ENCODE measurements around the gene ABCA1.
"Not testable (repeated sequence)": the region's sequence is repeated elsewhere in the genome, so short reads cannot be mapped to it uniquely, and the experiment has no call there.

The ABCA1 gene

DNA sequence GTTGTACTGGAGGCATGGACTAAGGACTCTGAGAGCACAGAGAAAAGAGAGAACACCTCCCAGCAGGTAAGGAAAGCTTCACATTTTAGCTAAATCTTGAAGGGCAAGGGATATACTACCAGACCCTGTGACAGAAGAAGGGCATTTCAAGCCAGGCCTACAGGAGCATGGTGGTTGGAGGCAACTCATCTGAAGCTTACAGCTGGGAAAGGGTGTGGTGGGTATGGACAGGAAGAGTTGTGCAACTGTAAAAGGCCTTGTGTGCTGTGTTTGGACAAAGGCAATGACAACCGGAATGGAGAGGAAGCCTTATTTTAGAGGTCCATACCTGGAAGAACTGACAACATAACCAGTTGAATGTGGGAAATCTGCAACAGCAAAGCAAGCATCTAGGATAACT is 132.9 kb downstream of the ABCA1 start:
- no peak for DNase-seq (ENCODE audit: low read depth)

DNA sequence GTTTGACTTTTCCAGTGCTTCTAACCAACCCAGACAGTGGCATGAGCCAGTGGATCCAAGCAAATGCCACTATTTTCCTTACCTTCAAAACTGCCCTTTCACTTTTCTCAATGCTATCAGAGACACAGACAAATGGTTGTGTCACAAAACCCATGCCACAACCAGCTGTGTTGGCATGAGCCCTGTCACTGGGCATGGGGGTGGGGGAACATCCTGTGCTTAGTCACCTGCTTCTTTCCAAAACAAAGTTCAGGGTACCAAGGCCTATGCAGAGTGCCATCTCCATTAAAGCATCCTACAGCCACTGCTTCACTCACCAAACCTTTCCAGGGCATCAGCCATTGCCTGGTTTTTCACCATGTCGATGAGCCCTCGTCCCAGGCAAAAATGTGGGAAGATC is 133.9 kb downstream of the ABCA1 start:
- DNase-seq (ENCODE audit: low read depth) = no peak

DNA sequence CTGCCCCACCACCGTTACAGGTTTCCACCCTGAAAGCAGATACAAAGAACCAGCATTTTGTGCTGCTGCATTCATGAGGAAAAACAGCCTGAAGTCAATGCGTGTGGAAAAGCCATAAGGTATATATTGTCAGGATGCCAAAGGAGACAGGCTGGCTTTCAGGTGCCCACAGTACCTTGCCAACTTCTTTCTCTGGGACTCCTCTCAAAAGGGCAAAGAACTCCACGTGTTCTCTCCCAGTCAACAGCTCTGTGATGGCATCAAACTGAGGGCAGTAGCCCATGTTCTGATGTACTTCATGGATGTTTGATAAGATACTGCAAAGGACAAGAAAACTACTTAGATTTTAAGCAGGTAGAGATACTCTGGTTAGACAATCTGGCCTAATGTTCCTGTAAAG is 139.7 kb downstream of the ABCA1 start:
- DNase-seq (ENCODE audit: low read depth) = no peak

DNA sequence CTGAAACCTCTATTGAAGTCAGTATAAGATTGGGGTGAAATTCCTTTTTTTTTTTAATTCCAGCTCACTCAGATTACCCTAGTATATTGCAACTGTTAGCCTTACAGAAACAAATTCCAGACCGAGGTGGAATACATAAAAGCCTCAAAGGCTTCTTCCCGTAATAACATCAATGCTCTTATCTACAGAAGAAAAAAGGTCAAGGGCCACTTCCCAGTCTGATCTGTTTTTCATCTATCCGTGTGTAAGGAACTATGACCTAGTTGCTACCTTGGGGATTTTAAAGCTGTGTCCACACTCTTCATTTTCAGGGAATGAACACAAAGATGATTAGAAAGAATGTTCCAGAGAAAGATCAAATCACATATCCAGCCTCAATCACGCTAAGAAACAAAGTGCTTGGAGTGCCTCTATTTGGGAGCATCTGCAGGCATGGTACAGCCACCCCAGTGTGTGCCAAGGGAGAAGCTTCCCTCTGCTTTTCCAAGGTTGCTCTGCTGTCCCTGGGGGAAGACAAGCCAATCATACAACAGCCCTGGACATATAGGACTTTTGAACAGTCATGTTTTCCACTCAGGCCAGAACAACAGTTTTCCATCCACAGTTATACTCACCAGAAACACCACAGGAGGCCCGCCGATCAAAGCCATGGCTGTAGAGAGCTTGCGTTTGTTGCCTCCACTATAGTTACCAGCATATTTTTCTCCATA is 140.5 kb downstream of the ABCA1 start:
- no peak for DNase-seq (ENCODE audit: low read depth)

DNA sequence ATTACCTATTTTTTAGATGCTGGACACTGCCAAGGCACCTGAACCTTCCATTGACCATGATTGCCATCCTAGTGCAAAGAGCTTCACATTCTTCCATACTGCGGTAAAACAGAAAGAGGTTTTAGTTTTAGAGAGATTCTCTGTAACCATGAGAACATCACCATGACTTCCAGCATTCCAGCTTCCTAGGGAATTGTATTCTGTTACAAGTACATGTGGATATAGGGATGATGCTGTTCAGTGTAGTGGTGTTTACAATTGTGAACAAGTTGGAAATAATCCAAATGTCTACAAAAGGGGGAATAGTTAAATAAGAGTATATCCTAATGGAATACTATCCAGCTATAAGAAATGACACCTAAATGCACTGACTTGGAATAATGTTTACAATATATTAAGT is 141.7 kb downstream of the ABCA1 start:
- DNase-seq (ENCODE audit: low read depth) = no peak

DNA sequence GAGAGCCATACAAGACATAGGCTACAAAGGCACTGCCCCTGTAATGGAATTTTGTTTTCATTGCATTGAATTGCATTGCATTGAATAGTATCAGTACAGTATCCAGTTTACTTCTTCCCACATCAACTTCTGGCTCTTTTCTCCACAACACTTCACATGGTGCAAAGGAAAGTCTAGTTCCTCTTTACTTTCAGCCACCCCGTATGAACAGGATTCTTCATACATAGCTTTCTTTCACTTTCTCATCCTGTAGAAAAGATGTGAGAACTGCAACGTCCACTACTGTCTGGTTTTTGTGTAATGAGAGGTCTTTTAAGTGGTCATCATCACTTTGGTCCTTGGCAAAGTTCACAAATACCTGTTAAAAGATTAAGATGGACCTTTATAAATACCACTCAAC is 143.9 kb downstream of the ABCA1 start:
- no peak for DNase-seq (ENCODE audit: low read depth)

DNA sequence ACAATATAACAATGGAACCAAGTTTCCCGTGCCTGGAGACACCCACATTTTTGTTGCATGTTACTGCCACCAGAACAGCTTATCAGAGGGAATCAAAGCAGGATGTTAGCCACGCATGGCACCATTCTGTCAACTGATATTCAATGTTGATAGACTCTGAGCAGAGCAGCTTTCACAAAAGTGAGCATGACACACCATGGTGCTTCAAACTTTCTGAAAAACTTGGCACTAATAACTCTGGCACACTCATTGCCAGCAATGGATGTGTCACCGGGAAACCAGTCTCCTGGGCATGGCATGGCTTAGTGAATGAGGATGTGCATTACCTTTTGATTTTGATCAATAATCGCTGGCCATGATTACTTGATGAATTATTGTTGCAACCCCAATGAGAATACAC is 144.4 kb downstream of the ABCA1 start:
- no peak for DNase-seq (ENCODE audit: low read depth)

DNA sequence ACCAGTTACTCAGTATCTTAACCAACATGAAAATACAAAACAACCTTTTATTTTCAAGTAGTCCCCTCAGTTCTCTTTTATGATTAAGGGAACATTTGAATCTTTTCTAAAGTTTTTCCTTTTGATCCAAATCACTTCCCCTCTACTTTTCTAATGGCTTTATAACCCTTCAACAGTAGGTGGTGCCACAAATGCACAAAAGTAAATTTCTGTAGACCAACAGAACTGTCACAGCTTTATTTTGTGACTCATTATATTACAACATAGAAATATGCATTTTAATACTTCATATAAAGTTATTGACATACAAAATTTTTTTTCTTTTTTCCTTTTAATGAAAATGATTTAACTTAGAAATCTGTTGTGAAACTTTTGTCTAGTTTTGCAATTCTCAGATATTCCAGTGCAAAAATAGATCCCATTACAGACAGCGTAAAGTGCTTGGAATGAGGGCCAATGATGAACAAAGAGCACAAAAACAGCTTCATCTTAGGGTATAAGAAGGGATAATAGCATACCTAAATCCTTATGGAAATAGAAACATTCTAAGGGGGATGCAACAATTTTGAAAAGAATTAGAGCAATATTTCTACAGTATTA is 147.1 kb downstream of the ABCA1 start:
- DNase-seq (ENCODE audit: low read depth) = peak; percentile 49

DNA sequence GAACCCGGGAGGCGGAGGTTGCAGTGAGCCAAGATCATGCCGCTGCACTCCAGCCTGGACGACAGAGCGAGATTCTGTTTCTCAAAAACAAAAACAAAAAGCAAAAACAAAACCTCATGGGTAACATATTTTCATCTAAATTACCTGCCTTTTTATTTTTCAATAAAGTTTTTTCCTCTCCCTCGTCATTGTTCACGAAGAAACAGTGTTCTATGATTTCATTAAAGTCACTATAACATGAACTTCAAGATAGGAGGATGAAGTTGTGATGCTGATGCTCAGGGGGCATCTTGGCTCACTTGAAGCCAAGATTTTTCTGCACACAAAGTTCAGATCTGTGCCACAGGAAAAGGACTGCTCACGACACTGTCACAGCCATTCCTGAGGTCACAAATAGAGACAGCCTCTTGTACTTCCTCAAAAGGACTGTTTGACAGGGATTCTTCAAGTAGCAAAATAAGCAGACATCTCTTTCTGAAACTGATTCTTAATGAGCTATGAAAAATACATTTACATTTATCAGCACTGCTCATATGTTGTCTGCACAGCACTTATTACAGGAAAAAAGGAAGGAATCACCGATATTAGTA is 147.9 kb downstream of the ABCA1 start:
- DNase-seq (ENCODE audit: low read depth) = no peak

DNA sequence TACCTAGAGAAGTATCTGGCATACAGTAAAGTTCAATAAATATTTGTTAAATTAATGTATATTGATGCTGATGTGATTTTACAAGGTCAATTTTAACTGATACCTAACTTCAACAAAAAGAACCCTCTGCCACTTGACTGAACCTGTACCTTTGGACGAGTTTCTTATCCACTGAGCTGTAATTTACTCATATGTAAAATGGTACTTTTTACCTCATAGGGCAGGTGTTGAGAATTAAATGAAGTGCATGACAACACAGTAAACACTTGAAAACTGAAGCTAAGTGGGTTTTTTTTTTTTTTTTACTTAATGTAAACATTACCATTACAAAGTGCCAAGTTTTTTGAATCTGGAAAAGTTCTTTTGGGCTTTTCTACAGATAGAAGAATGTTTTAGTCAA is 148.6 kb downstream of the ABCA1 start:
- no peak for DNase-seq (ENCODE audit: low read depth)

DNA sequence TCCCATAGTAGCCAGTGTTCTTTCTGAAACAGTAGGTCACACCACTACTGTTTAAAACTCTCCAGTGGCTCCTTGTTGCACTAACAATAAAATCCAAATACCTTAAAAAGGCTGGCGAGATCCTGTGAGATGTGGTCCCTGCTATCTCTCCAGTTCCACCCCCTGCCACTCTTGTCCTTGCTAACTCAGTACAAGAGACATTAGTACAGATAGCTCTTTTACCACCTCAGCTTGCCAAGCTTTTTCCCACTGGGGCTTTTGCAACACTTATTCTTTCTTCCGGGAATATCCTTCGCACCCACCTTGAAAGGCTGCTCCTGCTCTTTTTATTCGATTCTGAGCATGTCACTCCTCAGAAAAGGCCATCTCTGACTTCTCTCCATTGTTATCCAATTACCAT is 149.2 kb downstream of the ABCA1 start:
- DNase-seq (ENCODE audit: low read depth) = no peak

DNA sequence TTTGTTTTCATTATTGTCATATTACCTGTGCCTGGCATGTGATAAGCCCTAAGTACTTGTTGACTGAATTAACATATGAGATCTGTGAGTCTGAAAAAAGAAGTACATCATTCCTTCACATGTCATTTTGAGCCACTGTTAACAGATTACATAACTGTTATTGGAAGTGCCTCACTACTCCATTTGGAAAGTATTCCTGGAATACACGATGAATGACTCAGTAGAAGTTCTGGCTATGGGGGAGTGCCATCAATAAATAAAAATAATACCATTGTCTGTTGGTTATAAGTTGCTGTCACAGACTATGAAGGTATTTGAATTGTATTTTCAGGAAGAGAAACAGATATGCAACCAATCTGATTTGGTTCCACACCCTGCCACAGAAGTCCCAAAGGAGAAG is 151.2 kb downstream of the ABCA1 start:
- peak; percentile 51 for DNase-seq (ENCODE audit: low read depth)

DNA sequence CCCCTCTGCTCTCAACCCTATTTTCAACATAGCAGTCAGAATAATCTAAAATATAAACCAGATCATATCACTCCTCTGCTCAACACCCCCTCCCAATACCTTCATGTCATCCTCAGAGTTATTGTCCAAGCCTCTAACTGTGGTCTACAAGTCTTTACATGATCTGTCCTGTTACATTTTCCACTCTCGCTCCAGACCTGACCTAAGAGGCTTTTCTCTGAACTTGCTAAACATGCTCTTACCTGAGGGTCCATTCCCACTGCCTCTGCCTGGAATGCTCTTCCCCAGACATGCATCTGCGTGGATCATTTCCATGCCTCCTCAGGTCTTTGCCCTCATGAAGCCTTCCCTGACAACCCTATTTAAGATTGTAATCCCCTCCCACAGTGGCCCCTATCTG is 152.0 kb downstream of the ABCA1 start:
- DNase-seq (ENCODE audit: low read depth) = no peak

DNA sequence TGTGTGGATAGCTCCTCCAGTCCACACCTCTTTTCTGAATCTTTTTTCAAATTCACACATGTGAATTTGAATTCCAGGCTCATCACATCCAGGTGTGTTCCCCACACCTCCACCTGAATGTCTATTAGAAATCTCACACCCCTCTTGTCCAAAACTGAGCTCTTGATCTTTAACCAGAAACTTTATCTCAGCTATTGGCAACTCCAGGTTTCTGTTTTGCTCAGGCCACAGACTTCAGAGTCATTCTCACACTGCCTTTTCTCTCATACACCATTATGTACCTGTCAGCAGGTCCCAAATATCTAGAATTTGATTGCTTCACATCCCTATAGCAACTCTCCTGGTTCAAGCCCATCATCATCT is 152.4 kb downstream of the ABCA1 start:
- no peak for DNase-seq (ENCODE audit: low read depth)

DNA sequence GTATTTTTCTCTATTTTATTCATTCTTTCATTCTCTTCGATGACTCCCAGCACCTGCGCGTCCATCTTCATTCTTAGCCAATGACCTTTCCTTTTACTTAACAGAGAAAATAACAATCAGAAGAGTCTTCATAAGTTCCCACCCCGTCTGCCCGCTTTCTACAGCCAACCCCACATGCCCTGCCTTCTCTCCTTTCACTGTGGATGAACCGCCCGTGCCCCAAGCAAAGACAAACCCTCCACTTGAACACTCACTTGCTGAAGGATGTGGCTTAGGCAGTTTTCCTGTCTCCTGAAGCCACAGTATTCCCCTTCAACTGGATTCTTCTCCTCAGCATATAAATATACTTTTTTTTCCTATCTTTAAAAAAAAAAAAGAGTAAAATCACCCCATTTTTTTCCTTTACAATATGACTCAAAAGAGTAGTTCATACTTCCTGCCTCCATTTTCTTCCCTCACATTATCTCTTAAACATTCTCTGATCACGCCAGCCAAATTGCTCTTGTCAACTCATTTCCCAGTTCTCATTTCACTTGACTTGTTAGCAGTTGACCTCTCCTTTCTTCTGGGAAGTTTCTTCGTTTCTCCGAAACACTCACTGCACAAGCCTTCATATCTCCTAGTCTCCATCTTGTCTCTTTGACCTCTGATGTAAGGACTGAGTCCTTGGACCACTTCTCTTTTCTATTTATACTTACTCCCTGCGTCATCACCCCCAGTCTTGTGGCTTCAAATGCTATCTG is 153.0 kb downstream of the ABCA1 start:
- DNase-seq (ENCODE audit: low read depth) = no peak

DNA sequence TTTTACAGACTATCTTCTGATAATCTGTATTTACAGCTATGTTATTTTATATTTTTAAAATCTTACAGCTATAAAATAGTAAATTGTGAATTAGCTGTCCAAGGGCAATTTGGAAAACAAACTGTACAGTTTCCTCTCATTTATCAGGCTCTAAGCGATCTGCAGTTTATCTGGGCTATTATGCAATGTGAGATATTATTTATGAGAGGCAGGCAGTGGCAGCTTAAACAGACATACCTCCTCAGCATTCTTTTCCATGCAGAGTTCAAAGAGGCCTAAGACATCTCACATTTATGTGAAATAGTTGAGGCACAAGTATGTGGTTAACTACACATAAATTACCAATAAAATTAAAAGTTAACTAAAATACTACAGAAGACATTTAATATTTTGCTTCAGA is 153.8 kb downstream of the ABCA1 start:
- no peak for DNase-seq (ENCODE audit: low read depth)

DNA sequence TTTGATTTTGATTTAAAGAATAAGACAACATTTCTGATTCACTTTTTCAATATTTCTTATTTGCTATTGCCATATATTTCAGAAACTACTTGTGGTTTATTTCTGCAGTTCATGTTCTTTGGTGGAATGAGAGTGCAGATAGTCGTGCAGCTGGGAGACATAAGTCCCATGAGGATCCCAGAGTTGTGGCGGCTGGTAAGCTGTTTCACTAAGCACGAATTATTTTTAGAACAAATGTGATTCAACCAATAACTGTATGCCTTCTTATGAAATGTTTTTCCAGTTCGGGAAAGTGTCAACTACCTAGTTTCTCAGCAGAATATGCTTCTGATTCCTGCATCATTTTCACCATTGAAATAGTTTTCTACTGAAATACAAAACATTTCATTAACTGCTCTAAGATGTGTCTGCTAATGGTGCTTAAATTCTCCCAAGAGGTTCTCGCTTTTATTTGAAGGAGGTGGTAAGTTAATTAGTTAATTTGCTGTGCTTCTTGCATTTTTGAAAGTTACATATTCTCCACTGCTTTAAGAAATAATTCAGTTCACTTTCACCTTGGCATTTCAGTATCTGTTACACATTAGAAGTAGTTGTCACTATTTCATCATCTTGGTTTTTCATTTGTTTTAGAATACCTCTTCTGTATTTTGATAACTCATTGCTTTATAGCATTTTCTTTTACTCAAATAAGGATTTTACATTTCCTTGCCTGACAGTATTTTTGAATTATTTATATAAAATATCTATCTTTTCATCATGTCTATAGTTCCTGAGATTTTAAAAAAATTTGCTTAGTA is 155.0 kb downstream of the ABCA1 start:
- DNase-seq (ENCODE audit: low read depth) = no peak

DNA sequence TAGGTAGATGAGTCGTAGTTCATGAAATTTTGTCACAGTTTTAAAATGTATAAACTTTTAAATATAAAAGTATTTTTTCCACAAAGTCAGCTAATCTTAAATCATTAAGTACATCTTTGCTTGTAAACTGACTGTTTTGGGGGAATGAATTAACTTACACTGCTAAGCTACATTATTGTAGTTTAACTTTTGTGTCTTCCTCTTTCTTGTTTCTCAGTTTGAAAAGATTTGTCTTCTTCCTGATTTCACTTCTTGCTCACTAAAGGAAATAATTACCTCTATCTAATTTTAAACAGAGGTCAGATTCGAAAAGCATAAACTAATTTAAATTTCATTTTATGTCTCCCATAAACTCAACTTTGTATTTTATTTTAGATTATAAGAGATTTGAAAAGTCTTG is 158.3 kb downstream of the ABCA1 start:
- no peak for DNase-seq (ENCODE audit: low read depth)

DNA sequence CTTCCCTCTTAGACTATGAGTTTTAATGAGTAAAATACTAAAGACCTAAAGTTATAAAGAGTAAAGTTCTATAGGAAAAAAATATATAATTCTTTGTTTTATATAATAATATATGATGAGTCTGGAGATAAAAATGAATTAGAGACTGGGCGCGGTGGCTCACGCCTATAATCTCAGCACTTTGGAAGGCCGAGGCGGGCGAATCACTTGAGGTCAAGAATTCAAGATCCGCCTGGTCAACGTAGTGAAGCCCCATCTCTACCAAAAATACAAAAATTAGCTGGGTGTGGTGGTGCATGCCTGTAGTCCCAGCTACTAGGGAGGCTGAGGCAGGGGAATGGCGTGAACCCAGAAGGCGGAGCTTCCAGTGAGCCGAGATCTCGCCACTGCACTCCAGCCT is 158.9 kb downstream of the ABCA1 start:
- not testable (repeated sequence) for DNase-seq (ENCODE audit: low read depth)

DNA sequence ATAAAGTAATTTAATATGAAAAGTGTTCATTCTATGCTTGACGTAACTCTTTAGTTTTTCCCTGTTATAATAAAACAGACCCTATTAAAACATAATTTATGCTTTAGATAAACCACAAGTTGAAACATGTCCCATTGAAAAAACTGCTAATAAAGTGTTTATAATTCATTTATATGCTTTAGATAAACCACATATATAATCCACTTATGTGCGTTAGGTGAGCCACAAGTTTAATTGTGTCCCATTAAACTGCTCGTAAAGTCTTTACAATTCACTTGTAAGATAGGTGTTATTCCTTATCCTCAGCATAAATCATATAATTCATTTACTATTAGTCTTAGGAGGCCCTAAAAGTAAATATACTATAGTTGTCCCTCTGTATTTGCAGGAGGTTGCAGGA is 160.4 kb downstream of the ABCA1 start:
- DNase-seq (ENCODE audit: low read depth) = no peak

DNA sequence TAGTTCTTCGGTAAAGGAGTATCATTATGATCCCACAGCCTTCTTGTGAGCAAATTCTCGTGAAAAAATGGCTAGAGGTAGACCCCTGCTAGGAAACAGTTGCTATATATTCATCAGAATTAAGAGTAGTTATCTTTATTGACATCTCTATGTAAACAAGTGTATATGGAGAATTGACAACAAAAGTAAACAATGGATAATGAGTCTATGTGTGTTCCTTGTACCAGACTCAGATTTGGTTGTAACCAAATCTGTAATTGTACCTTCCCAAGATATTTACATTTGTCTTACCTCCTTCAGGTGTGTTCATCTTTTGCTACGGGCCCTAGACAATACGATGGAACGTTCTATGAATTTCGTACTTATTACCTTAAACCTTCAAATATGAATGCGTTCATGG is 161.9 kb downstream of the ABCA1 start:
- DNase-seq (ENCODE audit: low read depth) = no peak

DNA sequence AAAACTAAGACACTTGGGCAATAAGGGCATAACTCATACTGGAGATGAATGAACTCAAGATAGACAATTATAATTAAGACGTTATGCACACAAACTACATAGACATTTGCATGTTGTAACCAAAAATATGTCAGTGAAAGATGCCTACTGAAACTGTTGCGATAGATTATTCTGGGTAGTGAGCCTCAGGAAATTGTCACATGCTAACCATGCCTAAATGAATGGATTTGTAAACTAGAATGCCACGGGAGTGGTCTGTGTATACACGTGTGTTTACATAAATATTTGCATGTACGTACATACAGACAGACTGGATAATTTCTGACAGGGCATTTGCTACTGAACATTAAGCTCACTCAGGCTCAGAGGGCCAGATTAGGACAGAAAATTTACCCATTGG is 162.8 kb downstream of the ABCA1 start:
- no peak for DNase-seq (ENCODE audit: low read depth)
